Renal cortical epithelial cell (primary cell): ENCODE data around the gene TP53BP2. TPM values are rescaled to one million over a fixed set of nuclear protein-coding genes. Genes with fewer than 3 reads are reported as not detected.
A peak's percentile ranks its signal among the peaks of the same experiment; 100 is the strongest.

ENCODE experiments used
- DNase-seq: peaks from one replicate; pipeline ENCODE4 v3.0.0-alpha.2; 2011; ENCODE audit warnings: low read depth
- total RNA-seq: library from RNA; depleted of rRNA; stranded (reverse); fragments of >200 nt; gene quantifications from 2 replicates; pipeline ENCODE4 v1.2.3, GENCODE V29; 2014

Gene TP53BP2
- total RNA-seq, 1 donor from 2014 or later = 148 TPM

- no peak for DNase-seq
These were observed 79.9 kb downstream of the TP53BP2 start for GRCh38 chr1:223765719-223766340.

- DNase-seq = no peak
These were observed 80.6 kb downstream of the TP53BP2 start for GRCh38 chr1:223765036-223765718.

- no peak for DNase-seq
These were observed 81.9 kb downstream of the TP53BP2 start for GRCh38 chr1:223763881-223764280.

GRCh38 chr1:223763251-223763650, 82.5 kb downstream of the TP53BP2 start:
- no peak for DNase-seq

GRCh38 chr1:223761411-223761810, 84.3 kb downstream of the TP53BP2 start:
- no peak for DNase-seq

- no peak for DNase-seq
These were observed 84.9 kb downstream of the TP53BP2 start for GRCh38 chr1:223760833-223761232.

- DNase-seq = no peak
These were observed 86.5 kb downstream of the TP53BP2 start for GRCh38 chr1:223759273-223759672.

- no peak for DNase-seq
These were observed 87.0 kb downstream of the TP53BP2 start for GRCh38 chr1:223758734-223759133.

- DNase-seq = no peak
These were observed 88.7 kb downstream of the TP53BP2 start for GRCh38 chr1:223756806-223757700.

- no peak for DNase-seq
These were observed 89.6 kb downstream of the TP53BP2 start for GRCh38 chr1:223755992-223756775.

- no peak for DNase-seq
These were observed 90.3 kb downstream of the TP53BP2 start for GRCh38 chr1:223755432-223755792.

GRCh38 chr1:223754681-223755431, 90.9 kb downstream of the TP53BP2 start:
- DNase-seq = no peak

GRCh38 chr1:223752721-223753515, 92.8 kb downstream of the TP53BP2 start:
- no peak for DNase-seq

GRCh38 chr1:223751696-223752095, 94.1 kb downstream of the TP53BP2 start:
- no peak for DNase-seq

- no peak for DNase-seq
These were observed 94.8 kb downstream of the TP53BP2 start for GRCh38 chr1:223750730-223751570.

- DNase-seq = no peak
These were observed 96.7 kb downstream of the TP53BP2 start for GRCh38 chr1:223748773-223749733.

GRCh38 chr1:223748405-223748772, 97.4 kb downstream of the TP53BP2 start:
- no peak for DNase-seq

GRCh38 chr1:223747838-223748335, 97.9 kb downstream of the TP53BP2 start:
- DNase-seq = peak; percentile 33
